ENCODE data around the gene GNL1. TPM values are rescaled to one million over a fixed set of nuclear protein-coding genes. Genes with fewer than 3 reads are reported as not detected.
A peak's percentile ranks its signal among the peaks of the same experiment; 100 is the strongest.

GNL1 gene
- total and polyA plus RNA-seq, 9 of the 15 experiments (the other 6 are each of a cell fraction or from before 2014, with no cell fraction given), result 0.73 to 112 (median 58.0) TPM

- TF ChIP-seq MYBL2 (IDR thresholded peaks at IDR 0.05; ENCODE audit: low read depth) (no peak), MYBL2 (CRISPR knock-in tag; IDR thresholded peaks at IDR 0.05; ENCODE audit: borderline replicate concordance) (no peak), MEIS2 (IDR thresholded peaks at IDR 0.05; ENCODE audit: partially characterized antibody) (peak; percentile 10), PCBP2 (IDR thresholded peaks at IDR 0.05; ENCODE audit: low read depth, low read length, poor library complexity, severe bottlenecking) (no peak), MAZ (CRISPR knock-in tag; conservative IDR thresholded peaks at IDR 0.05 in 1 of 2, IDR thresholded peaks at IDR 0.05 in 1 of 2) (0 out of 4 replicates have a peak, but pooled peaks of 1 of the 2 experiments have one; percentile 30), SMC3 (conservative IDR thresholded peaks at IDR 0.05; ENCODE audit: insufficient read depth, low read depth, low read length) (peak; percentile 82), POLR2AphosphoS2 (IDR thresholded peaks at IDR 0.05; ENCODE audit: low read length) (0 out of 2 replicates have a peak, but pooled peaks have one; percentile 34), MAFK (IDR thresholded peaks at IDR 0.05; ENCODE audit: low read length) (0 out of 2 replicates have a peak, but pooled peaks have one; percentile 21), FOSL1 (tag; conservative IDR thresholded peaks at IDR 0.05) (peak; percentile 71), E2F8 (IDR thresholded peaks at IDR 0.05; ENCODE audit: low read depth, partially characterized antibody) (peak; percentile 28), JUN (IDR thresholded peaks at IDR 0.05; ENCODE audit: borderline replicate concordance, low read depth, low read length) (0 out of 2 replicates have a peak, but pooled peaks have one; percentile 15), JUN (CRISPR knock-in tag; IDR thresholded peaks at IDR 0.05; ENCODE audit: borderline replicate concordance) (no peak), ZNF668 (CRISPR knock-in tag; IDR thresholded peaks at IDR 0.05) (no peak), CREM (IDR thresholded peaks at IDR 0.05; ENCODE audit: low read depth) (0 out of 2 replicates have a peak, but pooled peaks have one; percentile 5), PHF20 (IDR thresholded peaks at IDR 0.05; ENCODE audit: partially characterized antibody) (no peak), RAD21 (CRISPR knock-in tag; conservative IDR thresholded peaks at IDR 0.05 in 1 of 2, IDR thresholded peaks at IDR 0.05 in 1 of 2) (peak; percentile 79 to 84), JUND (IDR thresholded peaks at IDR 0.05; ENCODE audit: borderline replicate concordance, low read depth, low read length) (peak; percentile 58; the same call in 1 of the 2 replicates), JUND (tag; IDR thresholded peaks at IDR 0.05; ENCODE audit: borderline replicate concordance, low read depth, low read length) (no peak; the same call in 2 of the 3 replicates), ZHX1 (conservative IDR thresholded peaks at IDR 0.05; ENCODE audit: low read length) (no peak), BHLHE40 (IDR thresholded peaks at IDR 0.05; ENCODE audit: low read length) (0 out of 2 replicates have a peak, but pooled peaks have one; percentile 7)
- TF ChIP-seq, protein P1, sequence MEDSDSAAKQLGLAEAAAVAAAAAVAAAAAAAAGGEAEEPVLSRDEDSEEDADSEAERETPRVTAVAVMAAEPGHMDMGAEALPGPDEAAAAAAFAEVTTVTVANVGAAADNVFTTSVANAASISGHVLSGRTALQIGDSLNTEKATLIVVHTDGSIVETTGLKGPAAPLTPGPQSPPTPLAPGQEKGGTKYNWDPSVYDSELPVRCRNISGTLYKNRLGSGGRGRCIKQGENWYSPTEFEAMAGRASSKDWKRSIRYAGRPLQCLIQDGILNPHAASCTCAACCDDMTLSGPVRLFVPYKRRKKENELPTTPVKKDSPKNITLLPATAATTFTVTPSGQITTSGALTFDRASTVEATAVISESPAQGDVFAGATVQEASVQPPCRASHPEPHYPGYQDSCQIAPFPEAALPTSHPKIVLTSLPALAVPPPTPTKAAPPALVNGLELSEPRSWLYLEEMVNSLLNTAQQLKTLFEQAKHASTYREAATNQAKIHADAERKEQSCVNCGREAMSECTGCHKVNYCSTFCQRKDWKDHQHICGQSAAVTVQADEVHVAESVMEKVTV (CRISPR knock-in tag; IDR thresholded peaks at IDR 0.05), result 0 out of 2 replicates have a peak, but pooled peaks have one; percentile 21
These were observed 11.5 kb downstream of the GNL1 start (continued) for GRCh38 chr6:30544666-30545272.

Measured in K562 (cell line).